Vagina (tissue), 2 donors: ENCODE measurements around the gene ATP11A. TPM values are rescaled to one million over a fixed set of nuclear protein-coding genes. Genes with fewer than 3 reads are reported as not detected.

Experiments used
- DNase-seq, 2 donors: peaks; one replicate each; pipeline ENCODE4 v3.0.0-alpha.2; 2017; ENCODE audit errors: extremely low spot score in 2 of 2
- H3K27ac ChIP-seq: fragments of 200-600 bp; sonication (generic); one replicate; pipeline ENCODE4 v1.5.1; 2019
- H3K27me3 ChIP-seq: fragments of 200-600 bp; sonication (generic); one replicate; pipeline ENCODE4 v1.5.1; 2019
- H3K36me3 ChIP-seq, 2 donors: fragments of 200-600 bp; sonication (generic); one replicate each; pipeline ENCODE4 v1.5.1; 2017 to 2019
- H3K4me1 ChIP-seq: fragments of 200-600 bp; sonication (generic); one replicate; pipeline ENCODE4 v1.5.1; 2019
- H3K4me3 ChIP-seq, 2 donors: fragments of 200-600 bp; sonication (generic); 1 replicate in 1 of 2; 2 replicates in 1 of 2; pipeline ENCODE4 v1.5.1; 2016 to 2019
- H3K9me3 ChIP-seq: fragments of 200-600 bp; sonication (generic); one replicate; pipeline ENCODE4 v1.5.1; 2019
- CTCF ChIP-seq, 3 experiments: fragments of 450-650 bp in 2 of 3; fragments of 200-600 bp in 1 of 3; sonication (generic) in 1 of 3; IDR thresholded peaks; one replicate each; pipeline ENCODE4 v1.5.1; 2017 to 2019; ENCODE audit warnings: antibody characterized with exemption in 3 of 3, mild to moderate bottlenecking in 2 of 3, moderate library complexity in 2 of 3
- POLR2A ChIP-seq, 2 donors: fragments of 450-650 bp; IDR thresholded peaks; one replicate each; pipeline ENCODE4 v1.6.1; 2017; ENCODE audit warnings: antibody characterized with exemption in 2 of 2, mild to moderate bottlenecking in 2 of 2, moderate library complexity in 2 of 2
- POLR2AphosphoS5 ChIP-seq, 2 donors: sonication (generic); formaldehyde crosslinking; IDR thresholded peaks; one replicate each; pipeline ENCODE4 v1.9.0; 2017; ENCODE audit warnings: antibody characterized with exemption in 2 of 2, mild to moderate bottlenecking in 2 of 2, low read depth in 1 of 2; ENCODE audit not compliant: insufficient read depth in 1 of 2
- intact Hi-C: fragments of 100-400 bp; cut with DNase I; formaldehyde crosslinking; loops from one replicate; pipeline ENCODE4 v1.15.1; 2023
- total RNA-seq: library from RNA; depleted of rRNA; stranded (reverse); fragments of >200 nt; gene quantifications from one replicate; pipeline ENCODE4 v1.2.3, GENCODE V29; 2016

ATP11A gene
- total RNA-seq, 1 donor from 2014 or later, result 33.4 TPM

DNA sequence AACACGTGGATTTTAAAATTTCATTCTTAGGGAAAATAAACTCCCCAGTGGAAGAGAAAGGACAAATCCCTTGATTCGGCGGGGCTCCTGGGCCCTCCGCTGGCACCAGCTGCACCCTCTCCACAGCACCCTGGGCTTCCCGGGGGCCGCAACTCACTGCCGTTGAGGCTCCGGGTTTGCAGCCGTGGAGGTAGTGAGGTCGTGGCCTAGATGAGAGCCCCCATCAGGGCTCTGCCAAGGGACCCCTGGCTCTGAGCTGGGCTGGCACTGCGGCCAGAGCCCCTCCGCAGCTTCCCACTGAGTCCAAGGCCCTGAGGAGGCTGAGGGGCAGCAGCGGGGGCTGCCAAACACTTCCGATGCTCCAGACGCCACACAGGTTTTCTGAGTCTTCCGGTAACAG, 145.5 kb downstream of the ATP11A start:
- H3K36me3 ChIP-seq, result peaks cover 0 to 39% of the 10 kb centered on the region in 2 donors
- no peaks in the 10 kb centered on the region for H3K4me1 ChIP-seq
- TF ChIP-seq POLR2AphosphoS5 (IDR thresholded peaks at IDR 0.05; ENCODE audit: insufficient read depth in 1 of 2, low read depth in 1 of 2), result no peak
- TF ChIP-seq POLR2A (IDR thresholded peaks at IDR 0.05), result no peak
- no peak for TF ChIP-seq CTCF (IDR thresholded peaks at IDR 0.05)
- H3K27ac ChIP-seq, result no peak overlapping the region
- DNase-seq, result no peak
- H3K4me3 ChIP-seq, result no peak overlapping the region
- H3K27me3 ChIP-seq, result no peaks in the 10 kb centered on the region
- no peaks in the 10 kb centered on the region for H3K9me3 ChIP-seq
- intact Hi-C loops, result no loop called here

DNA sequence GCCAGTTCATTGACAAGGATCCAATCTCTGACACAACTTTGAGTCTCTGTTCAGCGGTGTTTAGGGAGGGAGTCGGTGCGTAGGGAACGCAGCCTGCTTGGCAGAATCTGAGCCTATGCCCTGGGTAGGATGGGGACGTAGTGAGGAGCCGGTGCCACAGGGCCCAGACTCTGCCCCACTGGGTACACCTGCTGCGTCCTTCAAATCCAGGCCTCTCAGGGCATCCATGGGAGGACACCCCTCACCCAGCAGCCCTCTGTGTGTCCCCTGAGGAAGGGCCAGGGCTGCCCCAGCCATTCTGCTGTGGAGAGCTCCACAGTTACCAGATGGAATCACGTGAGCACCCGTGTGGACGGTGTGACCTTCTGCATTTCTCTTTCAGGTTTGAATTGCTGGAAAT, 146.0 kb downstream of the ATP11A start:
- H3K27ac ChIP-seq, result no peak overlapping the region
- H3K4me3 ChIP-seq, result no peak overlapping the region
- no peaks in the 10 kb centered on the region for H3K9me3 ChIP-seq
- no peaks in the 10 kb centered on the region for H3K4me1 ChIP-seq
- H3K36me3 ChIP-seq, result peaks cover 0 to 39% of the 10 kb centered on the region in 2 donors
- no peaks in the 10 kb centered on the region for H3K27me3 ChIP-seq
- TF ChIP-seq POLR2AphosphoS5 (IDR thresholded peaks at IDR 0.05; ENCODE audit: insufficient read depth in 1 of 2, low read depth in 1 of 2), result no peak
- TF ChIP-seq CTCF (IDR thresholded peaks at IDR 0.05), result no peak
- no peak for TF ChIP-seq POLR2A (IDR thresholded peaks at IDR 0.05)
- no peak for DNase-seq
- intact Hi-C loops, result no loop called here

GRCh38 chr13:112836940-112837339, 147.1 kb downstream of the ATP11A start:
- H3K36me3 ChIP-seq, result peaks cover 0 to 30% of the 10 kb centered on the region in 2 donors

DNA sequence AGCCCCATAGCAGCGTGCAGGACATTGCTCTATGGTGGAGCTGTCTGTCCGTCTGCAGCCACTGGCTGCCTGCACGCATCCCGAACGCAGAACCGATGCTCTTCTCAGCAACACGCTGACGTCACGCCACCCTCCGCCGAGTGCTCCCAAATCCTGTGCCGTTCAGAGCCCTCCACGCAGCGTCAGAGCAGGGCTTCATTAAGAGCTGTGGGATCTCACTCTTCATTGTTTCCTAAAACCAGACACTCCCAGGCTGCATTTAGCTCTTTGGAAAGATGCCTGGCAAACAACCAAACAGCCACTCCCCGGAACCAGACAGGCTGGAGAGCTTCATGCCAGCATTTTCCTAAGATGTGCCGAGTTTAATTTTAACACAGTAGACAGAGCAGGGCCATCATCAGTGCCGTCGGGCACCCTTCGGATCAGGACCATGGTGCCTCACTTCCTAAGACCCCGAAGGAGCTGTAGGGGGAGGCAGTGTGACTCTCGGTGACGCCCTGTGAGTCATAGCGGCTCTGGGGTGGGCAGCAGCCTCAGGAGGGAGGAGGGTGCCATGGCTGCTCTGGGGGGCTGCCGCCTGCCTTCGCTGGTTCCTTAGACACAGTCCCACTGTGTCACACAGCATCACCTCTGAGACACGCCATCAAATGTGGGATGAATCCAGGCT, 147.7 kb downstream of the ATP11A start:
- intact Hi-C loops, result no loop called here
- Histone ChIP-seq H3K27me3 (no peaks in the 10 kb centered on the region), H3K36me3 (peaks cover 0 to 24% of the 10 kb centered on the region in 2 donors), H3K4me3 (no peak overlapping the region), H3K9me3 (no peaks in the 10 kb centered on the region), H3K4me1 (no peaks in the 10 kb centered on the region), H3K27ac (no peak overlapping the region)
- DNase-seq, result no peak
- TF ChIP-seq POLR2A (IDR thresholded peaks at IDR 0.05) (no peak), CTCF (IDR thresholded peaks at IDR 0.05) (no peak), POLR2AphosphoS5 (IDR thresholded peaks at IDR 0.05; ENCODE audit: insufficient read depth in 1 of 2, low read depth in 1 of 2) (no peak)

More at GRCh38 chr13:112836940-112837339, 147.1 kb downstream of the ATP11A start:
- no peaks in the 10 kb centered on the region for H3K27me3 ChIP-seq
- H3K4me1 ChIP-seq, result no peaks in the 10 kb centered on the region
- H3K9me3 ChIP-seq, result no peaks in the 10 kb centered on the region
- no peak for TF ChIP-seq POLR2AphosphoS5 (IDR thresholded peaks at IDR 0.05; ENCODE audit: insufficient read depth in 1 of 2, low read depth in 1 of 2)
- no peak for TF ChIP-seq POLR2A (IDR thresholded peaks at IDR 0.05)
- TF ChIP-seq CTCF (IDR thresholded peaks at IDR 0.05), result no peak
- no peak overlapping the region for H3K4me3 ChIP-seq
- DNase-seq, result no peak
- H3K27ac ChIP-seq, result no peak overlapping the region
- intact Hi-C loops, result no loop called here

GRCh38 chr13:112838038-112838841, 148.4 kb downstream of the ATP11A start:
- H3K4me1 ChIP-seq, result no peaks in the 10 kb centered on the region
- no peak for TF ChIP-seq CTCF (IDR thresholded peaks at IDR 0.05)
- DNase-seq, result no peak
- H3K4me3 ChIP-seq, result no peak overlapping the region
- no peak overlapping the region for H3K27ac ChIP-seq
- intact Hi-C loops, result no loop called here
- H3K27me3 ChIP-seq, result no peaks in the 10 kb centered on the region
- H3K9me3 ChIP-seq, result no peaks in the 10 kb centered on the region
- peaks cover 0 to 17% of the 10 kb centered on the region in 2 donors for H3K36me3 ChIP-seq
